Activated CD8-positive, alpha-beta memory T cell treated with anti-CD3 and anti-CD28 coated beads, Interleukin-2, amount 50 U/mL, for 1 hour (primary cell): Measurements from ENCODE around the gene RAB30.

Experiments used
- DNase-seq: peaks from one replicate; pipeline ENCODE4 v3.0.0-alpha.2; 2020; ENCODE audit errors: extremely low read depth

The RAB30 gene, protein sequence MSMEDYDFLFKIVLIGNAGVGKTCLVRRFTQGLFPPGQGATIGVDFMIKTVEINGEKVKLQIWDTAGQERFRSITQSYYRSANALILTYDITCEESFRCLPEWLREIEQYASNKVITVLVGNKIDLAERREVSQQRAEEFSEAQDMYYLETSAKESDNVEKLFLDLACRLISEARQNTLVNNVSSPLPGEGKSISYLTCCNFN

DNA sequence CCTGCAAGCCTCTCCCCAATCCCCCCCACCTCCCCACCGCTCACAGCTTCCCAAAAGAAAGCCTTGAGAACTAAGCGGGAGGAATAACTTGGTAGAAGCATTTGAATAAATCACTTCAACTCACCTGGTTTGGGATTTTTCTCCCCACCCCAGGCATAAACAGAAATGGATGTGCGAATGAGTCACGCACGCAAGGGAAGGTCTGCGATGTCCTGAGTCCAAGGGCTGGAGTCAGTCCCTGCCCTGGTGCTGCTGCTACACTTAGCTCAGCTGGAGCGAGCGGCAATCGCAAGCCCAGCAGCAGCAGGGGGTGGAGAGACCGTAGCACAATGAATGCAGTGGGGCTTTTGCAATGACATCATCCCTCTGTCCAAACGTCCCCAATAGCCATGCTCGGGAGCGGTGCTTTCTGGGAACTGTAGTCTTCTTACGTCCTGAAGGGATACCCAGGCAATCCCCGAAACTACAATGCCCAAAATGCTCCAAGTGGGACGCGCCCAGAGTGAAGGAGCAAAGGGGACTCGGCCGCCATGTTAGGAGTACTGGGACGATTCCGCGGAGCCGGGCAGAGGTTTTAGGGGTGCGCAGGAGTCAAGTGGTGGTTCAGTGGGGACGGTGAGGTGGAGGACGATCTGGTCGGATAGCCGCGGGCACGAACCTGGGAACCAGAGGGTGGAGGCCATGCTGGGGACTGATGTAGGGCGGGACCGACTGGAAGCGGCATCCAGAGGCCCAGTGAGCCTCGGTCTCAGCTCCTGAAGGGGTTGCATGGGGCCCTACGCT lies at the start of gene RAB30:
Gene RAB30 (minus strand): TSS at position 331 of the 783 bp plus-strand sequence. CDS start 74,581 bp downstream, outside the sequence.
- peak; percentile 94 for DNase-seq

DNA sequence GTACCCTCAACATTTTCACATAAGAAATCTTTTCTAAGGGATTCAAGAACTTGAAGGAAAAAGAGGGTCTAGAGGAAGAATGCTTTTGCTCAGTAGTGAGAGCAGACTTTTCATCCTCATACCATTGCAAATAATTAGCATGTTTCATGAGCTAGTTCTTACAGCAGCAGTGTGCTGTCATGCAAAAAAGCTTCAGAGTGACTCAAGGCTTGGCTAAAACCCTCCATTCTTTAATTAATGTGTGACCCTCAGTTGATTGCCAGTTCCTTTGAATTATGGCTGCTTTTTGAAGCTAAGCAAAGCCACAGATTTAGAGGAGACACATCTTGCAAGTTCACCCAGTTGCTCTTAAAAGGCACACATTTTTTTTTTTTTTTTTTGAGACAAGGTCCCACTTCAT lies 48.6 kb upstream of the RAB30 start:
- DNase-seq, result no peak

DNA sequence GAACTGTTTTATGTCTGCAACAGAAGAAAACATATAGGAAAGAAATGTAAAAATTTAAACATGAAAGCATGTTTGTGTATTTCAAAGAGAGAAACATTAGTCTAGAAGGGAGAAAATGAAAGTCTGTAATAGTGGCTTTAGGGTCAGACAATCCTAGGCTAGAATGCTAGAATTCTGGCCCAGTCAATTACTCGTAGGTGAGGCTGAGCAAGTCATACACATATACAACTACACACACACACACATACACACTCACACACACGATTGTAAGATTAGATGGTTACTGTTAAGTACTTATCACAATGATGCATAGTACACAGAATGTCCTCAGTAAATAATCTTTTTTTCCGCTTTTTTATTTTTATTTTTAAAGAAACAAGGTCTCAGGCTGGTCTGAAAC lies 47.5 kb upstream of the RAB30 start:
- DNase-seq, result no peak

DNA sequence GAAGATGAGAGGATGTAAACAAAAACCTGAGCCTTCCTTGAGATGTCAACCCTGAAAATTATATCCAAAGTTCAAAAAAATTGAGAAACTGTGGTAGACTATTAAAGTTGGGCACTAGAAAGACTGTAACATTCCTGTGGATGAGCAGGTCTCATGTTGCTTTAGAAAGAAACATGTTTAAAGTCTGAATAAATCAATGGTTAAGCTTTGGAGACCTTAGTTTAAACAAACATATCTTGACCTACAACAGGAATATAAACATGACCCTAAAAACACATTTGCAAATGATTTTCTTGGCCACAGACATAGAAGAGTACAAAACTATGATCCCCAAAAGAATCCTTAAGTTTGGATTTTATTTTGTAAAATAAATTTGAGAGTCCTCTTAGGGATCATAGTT lies 47.1 kb upstream of the RAB30 start:
- DNase-seq, result no peak

DNA sequence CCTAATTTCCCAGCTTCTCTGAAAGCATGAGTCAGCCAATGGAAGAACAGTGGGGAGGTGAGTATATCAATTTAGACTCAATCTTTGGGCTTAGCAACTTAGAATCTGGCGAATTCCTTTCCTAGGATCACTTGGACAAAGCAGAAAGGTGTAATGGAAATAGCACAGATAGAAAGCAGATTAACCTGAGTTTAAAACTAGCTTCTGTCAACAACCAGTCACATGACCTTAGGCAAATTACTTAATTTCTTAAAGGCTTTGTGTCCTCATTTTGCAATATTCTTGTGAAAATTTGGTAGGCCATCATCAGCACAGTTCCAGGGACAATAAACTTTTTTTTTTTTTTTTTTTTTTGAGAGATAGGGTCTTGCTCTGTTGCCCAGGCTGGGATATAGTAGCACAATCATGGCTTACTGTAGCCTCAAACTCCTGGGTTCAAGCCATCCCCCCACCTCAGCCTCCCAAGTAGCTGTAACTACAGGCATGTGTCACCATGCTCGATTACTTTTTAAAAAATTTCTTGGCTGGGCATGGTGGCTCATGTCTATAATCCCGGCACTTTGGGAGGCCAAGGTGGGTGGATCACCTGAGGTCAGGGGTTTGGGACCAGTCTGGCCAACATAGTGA lies 44.4 kb upstream of the RAB30 start:
- no peak for DNase-seq

DNA sequence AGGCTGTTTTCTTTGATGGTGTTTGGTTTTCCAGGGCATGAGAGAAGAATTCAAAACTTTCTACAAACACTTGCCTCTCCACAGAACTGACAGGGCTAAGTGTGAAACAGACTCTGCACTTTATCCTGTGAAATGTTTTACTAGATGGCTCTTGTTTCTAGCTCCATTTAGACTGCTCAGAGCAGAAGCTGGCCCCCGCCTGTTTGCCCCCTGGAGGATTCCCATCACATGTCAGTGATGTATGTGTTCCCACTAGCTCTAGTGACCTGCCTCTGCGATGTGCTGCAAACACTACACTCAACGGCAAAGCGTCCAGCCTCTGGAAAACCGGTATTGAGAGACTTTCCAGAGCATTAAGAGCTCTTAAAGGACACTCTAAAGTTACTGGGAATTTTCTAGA lies 43.9 kb upstream of the RAB30 start:
- DNase-seq, result no peak

DNA sequence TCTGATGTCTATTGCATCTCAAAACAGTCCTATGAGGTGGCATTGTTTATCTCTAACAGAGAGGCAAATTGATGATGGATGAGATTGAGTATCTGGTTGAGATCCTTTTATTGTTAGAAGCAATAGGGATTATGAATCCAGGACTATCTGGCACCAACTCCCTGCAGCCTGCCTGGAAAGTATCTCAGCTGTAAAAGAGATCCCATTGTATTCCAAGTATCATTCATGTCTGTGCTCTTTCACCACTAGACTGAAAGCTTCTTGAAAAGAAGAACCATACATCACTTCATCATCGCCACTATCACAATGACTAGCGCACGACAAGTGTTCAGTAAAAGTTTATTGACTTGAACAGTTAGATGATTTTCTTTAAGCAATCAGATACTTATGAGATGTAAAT lies 43.3 kb upstream of the RAB30 start:
- no peak for DNase-seq

DNA sequence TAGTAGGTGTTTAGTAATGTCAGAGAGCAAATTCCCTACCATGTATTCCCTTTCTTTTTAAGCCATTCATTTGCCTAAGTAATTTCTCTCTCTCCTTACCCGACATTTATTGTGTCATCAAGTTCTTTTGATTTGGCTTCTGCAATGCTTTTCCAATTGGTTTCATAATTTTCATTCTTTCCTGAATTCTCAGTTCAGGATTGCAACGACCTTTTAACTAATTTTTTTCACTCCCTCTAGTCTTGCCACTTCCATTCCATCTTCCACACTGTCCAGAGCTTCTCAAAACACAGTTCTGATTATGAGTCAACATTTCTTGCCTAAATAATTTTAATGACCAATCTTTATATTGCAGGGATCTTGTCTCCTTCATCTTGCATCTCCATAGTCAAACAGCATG lies 41.2 kb upstream of the RAB30 start:
- no peak for DNase-seq

DNA sequence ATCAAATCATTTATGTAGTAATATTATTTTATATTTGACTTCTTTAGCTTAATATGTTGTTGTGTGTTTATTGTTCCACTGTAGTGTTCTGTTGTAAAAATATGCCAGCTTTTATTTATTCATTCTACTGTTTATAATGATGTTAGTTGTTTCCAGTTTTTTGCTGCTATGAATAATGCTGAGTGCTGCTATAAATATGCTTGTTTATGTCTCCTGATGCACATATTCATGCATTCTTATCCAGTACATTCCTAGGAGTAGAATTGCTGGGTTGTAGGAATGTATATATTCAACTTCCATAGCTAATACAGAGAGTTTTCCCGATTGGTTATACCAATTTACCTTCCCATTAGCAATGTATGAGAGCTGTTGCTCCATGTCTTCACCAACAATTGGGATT lies 33.5 kb upstream of the RAB30 start:
- no peak for DNase-seq

DNA sequence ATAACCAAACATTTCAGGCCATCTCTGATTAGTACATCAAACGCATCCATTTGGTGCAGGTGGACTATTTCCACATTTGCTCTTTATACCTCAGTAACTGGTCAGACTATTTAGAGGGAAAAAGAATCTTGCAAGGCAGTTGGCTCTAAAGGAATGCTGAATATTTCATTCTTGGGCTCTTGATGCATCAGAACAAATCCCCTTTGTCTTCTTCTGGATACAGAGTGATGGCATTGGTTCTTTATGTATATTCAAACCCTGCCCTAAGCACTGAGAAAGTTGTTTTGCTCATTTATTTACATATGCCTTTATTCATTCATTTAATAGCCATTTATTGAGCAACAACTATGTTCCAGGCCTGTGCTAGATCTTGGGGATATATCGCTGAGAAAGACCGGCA lies 31.1 kb upstream of the RAB30 start:
- DNase-seq, result no peak

DNA sequence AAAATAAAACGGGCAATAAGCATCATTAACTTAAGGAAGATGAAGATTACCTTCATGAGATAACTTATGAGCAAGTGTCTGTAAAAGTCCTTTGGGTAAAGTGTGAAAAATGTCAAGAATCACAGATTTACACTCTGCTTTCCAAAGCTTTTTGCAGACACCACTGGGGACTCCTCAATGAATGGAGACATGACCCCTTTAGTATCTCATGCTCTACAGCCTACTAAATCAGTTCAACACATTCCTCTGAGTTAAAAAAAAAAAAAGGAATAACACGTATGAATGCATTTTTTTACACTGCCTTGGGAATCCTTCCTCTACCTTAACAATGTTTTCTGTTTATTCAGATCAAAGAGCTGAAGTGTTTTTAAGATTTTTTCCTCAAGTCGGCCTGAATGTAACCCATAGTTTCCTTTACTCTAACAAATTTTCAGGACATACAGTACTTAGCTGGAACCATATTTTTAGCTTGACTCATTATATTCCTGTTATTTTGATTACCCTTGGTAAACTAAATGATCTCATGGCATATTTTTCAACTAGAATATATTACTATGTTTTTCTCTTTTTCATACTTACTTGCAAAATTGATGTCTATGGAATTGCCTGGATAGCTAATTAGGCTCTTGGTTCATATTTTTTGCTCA lies 25.9 kb upstream of the RAB30 start:
- no peak for DNase-seq

DNA sequence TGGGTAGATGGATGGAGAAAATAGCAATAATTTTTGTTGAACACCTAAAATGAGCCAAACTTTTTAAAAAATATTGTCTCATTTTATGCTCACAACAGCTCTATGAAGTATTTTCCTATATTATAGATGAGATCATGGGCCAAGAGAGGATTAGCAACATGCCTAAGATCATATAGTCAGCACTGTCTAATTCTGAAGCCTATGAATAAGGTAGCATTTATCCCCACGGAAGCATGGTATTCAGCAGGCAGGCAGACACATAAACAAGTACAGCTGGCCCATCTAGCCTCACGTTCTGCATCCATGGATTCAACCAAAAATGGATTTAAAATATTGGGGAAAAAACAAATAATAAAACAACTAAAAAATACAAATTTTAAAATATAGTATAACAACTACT lies 21.9 kb upstream of the RAB30 start:
- DNase-seq, result no peak

DNA sequence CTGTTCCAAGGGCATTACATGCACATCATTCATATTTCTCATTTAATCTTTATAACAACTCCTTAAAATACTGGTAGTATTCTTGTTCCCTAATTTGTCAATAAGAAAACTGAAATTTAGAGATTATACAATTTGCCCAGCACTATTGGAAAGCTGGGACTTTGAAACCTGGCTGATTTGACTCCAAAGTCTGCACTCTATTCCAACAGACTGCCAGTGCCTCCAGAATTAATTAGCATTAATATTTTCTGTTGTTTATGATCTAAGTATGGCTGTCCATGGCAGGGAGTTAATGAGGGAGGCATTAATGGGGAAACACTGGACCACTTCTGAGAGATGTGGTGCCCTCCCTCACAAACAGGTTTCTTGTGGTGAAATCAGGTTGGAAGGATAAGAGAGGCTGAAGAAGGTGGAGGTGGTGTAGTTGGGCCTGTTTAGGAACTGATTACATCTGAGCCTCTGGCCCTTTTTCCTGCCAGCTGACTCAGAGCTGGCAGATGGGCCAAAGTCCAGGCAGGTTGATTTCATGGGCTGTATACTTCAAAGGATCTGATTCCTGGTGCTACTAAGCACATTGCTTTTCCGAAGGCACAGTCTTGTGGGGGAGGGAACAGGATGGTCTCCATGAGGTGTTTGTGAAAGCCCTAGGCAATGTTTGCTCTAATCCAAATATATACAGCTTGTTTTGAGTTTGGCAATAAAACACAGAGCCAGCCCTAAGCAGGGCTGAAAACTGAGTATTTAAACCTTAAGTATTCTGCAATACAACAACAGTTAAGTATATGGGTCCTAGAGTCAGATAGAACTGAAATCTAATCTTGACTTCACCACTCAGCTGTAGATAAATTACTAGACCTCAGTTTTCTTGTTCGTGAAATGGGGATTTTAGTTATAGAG lies 21.0 kb upstream of the RAB30 start:
- DNase-seq, result no peak

DNA sequence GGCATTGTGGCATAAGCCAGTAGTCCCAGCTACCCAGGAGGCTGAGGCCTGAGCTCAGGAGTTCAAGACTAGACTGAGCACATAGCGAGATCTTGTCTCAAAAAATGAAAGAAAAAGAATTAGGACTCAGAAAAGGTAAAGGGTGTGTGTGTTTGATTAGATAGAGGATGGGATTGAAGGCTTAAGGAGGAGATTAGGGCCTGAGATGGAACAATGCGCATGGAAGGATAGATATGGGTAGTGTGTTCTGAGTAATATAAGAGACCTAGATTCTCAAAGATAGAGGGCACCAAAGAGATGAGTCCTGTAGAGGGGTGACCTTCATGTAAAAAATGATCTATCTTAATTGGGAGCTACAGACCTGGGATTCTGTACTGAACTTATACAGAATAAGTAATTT lies 17.3 kb upstream of the RAB30 start:
- DNase-seq, result no peak

DNA sequence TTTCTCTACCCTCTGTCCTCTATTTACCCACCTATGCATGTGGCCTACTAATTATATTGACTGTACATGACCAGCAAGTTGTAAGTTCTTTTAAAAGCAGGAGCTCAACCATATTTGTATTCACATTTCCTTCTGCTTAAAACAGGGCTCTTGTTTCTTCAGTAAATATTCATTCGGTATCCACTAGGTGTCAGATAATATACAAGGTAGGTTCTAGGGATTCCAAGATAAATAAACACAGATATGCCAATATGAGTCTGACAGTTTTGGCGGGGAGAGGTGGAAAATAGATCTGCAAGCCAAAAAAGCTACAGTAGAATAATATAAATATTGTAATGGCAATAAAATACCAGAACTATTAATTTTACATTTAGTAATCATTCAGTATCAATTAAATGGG lies 15.3 kb upstream of the RAB30 start:
- no peak for DNase-seq

DNA sequence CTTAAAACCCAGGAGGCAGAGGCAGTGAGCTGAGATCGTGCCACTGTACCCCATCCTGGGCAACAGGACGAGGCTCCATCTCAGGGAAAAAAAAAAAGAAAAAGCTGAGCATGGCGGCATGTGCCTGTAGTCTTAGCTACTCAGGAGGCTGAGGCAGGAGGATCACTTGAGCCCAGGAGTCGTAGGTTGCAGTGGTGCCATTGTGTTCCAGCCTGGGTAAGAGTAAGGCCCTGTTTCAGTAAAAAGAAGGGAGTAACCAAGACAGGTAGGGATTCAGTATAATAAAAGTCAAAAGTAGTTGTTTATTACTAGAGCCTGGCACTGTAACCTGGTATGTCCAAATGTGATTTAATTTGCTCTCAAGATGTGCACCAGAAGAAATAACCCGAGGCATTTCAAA lies 8.1 kb upstream of the RAB30 start:
- no peak for DNase-seq

DNA sequence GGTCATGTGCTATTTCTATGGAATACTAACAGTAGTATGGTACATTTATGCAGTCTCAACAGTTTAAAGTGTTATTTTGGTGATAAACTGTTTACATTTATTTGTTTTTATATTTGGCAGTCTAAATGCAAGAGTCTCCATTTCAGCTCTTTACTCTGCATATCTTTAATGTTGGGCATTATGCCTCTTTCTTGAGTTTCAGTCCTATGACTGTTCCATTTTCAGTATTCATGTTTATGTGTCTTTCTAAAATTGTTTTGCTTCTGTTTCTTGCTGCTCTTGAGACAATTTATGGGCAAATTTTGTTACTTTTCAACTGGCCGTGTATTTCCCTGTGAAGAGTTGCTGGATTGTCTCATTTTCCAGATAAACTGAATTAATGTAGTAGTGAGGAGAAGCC lies 6.6 kb upstream of the RAB30 start:
- no peak for DNase-seq

DNA sequence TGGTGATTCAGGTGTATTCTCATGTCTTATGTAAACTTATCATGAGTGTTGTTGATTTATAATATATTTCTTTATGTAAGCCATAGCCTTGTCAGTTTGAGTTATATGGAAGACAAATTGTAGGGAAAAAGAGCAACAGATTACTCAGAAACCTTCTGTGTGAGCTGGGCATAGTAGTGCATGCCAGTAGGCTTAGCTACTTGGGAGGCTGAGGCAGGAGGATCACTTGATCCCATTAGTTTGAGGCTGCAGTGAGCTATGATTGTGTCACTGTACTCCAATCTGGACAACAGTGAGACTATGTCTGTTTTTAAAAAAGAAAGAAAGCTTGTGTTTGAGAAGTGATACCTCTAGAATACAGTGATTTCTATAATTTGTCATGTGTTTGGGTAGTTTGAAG lies 2.2 kb upstream of the RAB30 start:
- DNase-seq, result no peak

DNA sequence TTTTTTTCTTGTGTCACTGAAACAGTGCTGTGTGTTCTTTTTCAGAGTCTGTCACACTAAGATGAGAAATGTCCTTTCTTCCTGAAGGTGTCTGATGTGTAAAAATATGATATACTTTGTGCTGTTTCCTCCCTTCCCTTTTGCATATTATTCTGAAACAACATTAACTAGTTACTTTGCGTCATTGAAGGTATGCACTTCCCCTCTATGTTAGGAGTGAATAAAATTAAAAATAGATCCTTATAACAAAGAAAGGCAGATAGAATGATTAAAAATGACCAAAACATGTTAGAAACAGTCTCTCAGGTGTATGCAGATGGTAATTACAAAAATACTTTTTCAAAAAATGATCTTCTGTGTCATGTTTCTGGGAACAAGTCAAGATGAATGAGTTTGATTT lies 1.6 kb upstream of the RAB30 start:
- DNase-seq, result no peak

DNA sequence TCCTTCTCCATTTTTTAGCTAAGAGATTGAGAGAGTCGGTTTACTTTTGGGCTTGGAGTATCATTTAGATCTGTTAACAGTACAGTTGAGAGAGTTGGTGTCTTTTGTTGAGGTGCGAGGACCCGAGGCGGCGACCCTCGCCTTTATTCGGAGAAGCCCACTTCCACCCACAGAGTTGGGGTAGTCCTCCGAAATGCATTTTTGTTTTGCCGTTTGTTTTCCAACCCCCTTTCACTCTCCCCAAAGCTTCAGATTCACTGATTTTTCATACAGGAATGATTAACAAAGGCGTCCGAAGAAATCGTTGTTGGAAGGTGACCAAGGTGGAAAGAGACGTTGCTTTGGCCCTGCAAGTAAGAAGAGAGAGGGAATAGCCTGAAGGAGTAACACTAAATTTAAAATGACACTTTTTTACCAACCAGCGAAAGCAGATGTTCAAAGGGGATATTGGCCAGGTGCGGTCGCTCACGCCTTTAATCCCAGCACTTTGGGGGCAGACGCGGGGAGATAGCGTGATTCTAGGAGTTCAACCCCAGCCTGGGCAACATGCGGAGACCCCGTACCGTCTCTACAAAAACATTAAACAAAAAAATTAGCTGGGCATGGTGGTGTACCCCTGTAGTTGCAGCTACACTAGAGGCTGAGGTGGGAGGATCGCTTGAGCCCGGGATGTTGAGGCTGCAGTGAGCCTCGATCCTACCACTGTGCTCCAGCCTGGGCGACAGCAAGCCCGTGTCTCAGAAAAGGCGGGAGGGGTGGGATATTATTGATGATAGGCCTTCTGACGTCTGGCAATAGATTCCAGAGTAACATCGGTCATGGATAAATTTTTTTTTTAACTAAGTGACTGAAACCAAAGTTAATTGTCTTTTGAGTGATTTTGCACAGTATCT lies 899 bp upstream of the RAB30 start:
- no peak for DNase-seq
